ENCODE data around the gene MROH2B.
"Not testable (repeated sequence)": the region's sequence is repeated elsewhere in the genome, so short reads cannot be mapped to it uniquely, and the experiment has no call there.

MROH2B gene

GRCh38 chr5:41071242-41071641 is at the start of gene MROH2B:
Gene MROH2B (minus strand): TSS chr5:41071342. CDS start chr5:41070852, 490 bp downstream.
- no peak for DNase-seq

DNA sequence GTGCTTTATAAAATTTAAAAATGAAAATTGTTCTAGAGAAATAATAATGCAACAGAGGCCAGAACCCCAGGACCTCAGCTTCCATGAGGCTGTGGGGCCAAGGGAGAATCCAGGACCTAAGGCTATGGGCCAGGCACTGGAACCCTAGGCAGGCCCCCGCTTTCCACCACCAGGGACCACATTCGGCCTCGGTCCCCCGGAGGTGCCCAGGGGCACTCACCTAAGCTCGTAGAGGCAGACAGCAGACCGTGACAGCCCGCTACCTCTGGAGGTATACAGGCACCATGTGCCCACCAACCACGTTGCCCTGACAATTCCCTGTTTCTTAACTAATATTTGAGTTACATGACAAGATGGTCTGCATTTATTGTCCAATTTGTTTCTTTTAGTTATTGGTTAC is 49.5 kb upstream of the MROH2B start:
- no peak for DNase-seq

- peak; percentile 23 for DNase-seq
Measured at GRCh38 chr5:41118177-41118576, 47.0 kb upstream of the MROH2B start.

DNA sequence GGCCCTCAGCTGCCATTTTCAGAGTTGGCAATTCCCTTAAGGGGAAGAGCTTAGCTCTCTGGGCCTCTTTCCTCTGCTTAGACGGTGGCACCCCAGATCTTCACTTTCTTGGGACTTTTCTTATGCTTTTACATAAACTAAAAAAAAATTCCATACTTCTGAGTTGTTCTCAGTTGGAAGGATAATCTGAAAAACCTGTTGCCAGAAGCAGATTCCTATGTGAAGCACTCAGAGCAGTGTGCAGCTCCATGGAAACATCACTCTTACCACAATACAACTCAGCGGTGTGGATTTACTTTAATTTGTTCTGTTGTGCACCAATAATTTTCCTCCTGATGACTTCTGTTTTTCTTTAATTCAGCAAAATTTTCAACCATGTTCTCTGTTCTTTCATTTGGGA is 44.1 kb upstream of the MROH2B start:
- DNase-seq, result no peak

DNA sequence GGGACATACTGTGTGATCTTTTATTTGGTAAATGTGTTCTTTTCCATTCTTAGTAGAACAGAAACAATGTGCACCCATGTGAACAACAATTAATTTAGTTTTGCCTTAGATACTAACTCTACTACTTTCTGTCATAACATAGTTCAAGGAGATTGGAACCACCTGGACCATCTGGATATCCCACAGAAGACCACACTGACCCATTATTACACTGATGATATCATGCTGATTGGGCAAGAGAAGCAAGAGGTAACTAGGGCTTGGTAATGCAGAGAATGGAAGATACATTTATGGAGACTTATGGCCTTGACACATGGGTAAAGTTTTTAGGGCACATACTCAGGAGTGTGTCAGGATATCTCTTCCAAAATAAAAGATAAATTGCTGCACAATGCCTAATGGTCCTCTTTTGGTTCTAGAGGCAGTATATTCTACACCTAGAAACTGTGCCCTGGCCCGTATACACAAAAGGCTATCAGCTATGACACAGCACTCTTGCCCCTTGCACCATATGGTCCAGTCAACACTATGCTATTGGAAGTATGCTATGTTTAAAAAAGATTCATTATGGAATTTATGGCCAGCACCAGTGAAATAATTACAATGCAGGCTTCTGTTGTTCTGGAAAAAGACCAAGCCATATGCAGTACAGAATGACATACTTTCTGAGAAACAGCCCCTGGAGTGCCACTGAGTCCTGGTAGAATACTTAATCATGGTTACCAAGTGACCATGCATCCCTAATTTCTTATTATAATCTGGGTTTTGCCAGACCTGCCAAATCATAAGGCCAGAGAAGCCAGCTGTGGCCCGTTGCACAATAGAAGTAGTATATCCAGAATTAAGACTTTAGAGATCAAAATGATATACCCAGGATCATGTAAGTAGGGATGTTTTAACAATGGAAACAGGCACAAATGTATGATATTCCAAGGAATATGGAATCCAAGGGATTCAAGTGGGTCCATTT is 41.6 kb upstream of the MROH2B start:
- no peak for DNase-seq

DNA sequence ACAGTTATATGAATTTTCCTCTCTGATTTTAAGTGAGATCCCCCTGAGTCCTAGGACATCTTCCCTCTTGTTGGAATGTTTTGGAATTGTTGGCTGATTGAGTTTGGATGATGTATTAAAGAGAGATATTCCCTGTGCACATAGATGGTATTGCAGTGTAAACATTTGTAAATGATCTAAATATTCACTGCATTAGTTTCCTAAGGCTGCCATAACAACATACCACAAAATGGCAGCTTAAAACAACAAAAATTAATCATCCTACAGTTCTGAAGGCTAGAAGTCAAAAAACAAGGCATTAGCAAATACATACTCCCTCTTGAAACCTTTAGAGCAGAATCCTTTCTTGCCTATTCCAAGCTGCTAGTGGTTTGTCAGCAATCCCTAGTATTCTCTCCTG is 38.0 kb upstream of the MROH2B start:
- DNase-seq, result no peak

DNA sequence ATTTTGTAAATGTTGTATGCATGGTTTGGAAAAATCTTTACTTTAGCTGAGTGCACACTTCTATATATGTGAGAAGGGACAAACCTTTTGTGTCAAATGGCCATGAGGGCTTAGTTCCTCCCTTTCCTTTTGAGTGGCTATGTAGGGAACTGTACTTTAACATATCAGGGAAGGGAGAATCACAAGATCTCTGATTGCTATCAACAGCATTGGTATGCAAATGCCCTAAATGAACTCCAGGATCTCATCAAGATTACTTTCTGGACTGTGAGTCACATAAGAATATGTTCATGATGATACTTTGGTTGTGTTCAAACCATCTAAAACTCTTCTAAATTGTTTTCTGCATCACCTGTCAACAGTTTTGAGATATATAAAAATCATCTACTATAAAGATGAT is 31.2 kb upstream of the MROH2B start:
- DNase-seq, result no peak

DNA sequence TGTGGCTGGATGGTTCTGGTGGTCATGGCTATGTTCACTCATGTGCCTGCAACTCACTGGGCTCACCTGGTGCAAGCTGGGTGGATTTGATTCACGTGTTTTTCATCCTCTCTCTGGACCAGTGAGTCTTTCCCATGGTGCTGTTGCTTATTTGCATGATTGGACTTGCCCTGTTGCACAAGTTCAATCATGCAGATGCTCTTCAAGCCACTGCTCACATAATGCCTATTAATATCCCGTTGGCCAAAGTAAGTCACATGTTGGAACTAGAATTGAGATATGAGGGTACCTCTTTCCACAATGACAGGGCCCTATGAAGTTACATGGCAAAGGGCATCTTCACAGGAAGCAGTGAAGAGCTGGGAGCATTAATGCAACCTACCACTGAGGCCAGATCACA is 26.5 kb upstream of the MROH2B start:
- DNase-seq, result peak; percentile 26

GRCh38 chr5:41095324-41096101 is 24.4 kb upstream of the MROH2B start:
- no peak for DNase-seq

DNA sequence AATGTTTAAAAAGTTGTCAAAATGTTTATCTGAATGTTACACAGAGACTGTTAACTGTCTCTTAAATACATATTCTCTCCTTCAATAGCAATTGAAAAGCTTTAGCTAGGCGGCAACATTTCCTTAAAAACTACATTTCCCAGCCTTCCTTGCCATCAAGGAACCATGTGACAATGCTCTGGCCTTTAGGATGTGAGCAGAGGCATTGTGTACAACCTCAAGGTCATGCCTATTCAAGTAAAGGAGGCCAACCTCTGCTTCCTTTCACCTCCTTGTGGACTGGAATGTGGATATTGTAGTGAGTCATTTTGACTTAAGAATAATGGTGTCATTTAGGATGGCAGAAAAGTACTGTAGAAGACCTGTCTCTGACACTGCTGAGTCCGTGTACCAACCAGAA is 23.7 kb upstream of the MROH2B start:
- no peak for DNase-seq

DNA sequence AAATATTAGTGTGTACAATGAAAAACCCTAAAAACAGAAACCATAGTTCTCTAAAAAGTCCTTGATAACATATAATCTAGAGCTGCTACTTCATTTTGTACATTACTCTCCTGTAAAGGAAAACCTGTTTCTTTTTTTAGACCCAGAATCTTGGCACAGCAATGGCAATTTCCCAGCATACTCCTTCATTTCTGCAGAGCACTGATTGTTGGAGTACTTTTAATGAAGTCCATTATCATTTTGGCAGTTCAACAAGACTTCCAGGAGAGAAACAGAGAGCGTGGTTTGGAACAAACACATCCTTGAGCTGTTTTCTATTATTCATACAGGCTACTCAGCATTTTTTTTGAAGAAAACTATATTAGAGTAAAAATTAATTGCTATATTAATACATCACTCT is 22.7 kb upstream of the MROH2B start:
- DNase-seq, result no peak

- DNase-seq, result no peak
Measured at GRCh38 chr5:41087461-41087860, 16.3 kb upstream of the MROH2B start.

DNA sequence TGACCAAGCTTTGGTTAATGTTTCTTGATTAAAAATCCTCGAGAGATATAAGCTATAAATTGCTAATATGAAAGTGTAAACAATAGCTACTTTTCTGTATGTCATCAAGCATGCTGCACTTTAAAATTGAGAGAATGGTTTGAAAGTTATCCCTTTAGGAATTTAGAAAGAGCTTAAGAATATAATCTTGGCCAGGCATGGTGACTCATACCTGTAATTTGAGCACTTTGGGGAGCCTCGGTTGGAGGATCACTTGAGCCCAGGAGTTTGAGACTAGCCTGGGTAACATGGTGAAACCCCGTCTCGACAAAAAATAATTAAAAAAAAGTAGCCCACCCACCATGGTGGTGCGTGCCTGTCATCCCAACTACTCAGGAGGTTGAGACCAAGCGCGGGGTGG is 12.2 kb upstream of the MROH2B start:
- no peak for DNase-seq

DNA sequence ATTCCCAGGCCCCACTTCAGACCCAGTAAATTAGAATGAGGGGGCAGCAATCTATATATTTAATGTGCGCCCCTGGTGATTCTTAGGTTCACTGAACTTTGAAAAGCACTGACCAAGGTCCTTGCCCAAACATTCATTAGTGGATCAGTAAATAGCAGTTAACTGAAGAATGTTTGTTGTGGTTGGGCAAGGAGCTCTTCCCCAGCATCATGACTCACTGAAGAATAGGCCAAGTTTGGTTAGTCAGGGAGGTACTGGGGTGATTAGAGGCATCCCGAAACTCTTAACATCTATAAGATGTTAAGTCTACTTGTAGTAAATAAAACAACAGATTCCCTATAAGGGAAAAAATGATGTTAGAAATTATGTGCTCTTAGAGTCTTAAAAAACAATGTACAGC is 833 bp upstream of the MROH2B start:
- DNase-seq, result no peak

DNA sequence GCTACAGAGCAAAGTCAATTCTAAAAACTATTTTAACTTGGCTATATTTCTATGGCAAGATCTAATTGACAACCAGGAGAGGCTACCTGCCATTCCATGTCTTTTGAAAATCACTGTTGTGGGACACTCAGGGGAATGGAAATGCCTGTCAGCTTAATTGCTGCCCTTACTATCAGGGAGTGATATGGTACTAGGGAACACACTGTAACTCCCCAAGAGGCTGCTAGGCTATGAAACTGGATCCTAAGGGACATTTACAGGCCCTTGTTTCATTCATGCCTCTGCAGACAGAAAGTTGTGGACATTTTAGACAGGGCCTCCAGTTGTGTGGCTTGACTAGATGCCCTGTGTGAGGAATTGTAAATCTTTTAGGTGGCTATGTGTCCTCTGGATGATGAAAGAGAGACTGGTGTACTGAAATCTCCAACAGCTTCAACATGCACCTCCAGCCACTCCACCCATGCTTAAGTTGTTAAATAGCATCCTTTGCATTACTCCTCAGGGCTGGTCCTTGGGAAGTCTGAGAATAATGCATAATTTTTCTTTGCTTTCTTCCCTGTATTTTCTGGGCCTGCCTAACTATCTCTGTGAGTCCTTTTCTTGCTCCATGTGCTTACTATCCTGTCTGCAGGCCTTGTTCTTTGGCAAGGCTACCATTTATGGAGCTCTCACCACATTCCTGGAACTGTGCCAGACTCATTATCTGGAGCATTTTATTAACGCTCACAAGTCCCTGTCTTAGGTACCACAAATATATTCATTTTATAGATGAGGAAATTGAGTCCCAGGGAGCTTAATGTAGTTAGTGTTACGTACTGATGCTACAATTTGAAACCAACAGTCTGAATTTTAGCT is 3.2 kb downstream of the MROH2B start:
- DNase-seq, result peak; percentile 71

DNA sequence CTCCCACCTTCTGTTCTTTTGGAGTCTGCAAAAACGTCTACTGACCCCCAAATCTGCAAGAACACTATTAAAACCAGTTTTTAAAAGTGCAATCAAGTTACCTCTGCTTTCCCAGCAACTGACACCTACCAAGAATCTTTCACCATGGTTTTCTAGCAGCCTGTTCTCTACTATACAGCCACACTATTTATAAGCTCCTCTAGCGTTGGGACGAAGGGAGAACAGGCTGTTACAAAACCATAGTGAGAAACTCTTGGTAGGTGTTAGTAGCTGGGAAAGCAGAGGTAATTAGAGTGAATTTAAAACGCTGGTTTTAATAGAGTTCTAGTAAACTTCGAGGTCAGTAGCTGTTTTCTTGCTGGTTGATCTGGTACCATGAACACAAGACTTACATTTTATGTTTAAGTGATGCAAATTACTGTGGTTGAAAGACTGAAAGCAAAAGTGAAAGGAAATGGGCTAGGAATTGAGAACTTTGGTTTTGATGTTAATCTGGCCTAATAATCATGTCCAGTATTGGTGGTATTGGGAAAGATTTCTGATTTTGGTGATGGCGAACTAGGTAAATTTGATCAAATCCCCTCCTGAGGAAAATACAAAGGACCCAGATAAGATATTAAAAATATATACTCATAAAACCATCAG is 5.3 kb downstream of the MROH2B start:
- DNase-seq, result no peak

DNA sequence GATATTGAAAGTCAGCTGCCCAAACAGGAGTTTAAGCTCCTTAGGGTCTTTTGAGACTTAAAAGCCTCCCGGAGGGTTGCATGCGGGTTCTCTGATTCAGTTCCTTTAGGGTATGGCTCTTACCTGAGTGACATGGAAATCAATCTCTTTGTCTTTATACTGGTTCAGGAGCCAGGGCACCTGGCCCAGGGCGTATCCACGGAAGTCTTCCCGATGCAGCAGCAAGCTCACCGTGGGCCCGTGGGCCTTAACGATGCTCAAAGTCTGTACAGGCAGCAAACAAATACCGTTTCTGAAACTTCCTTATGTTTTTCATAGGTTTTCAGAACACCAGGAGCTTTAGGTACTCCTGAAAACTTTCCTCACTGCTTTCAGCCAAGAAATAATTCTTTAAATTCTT is 13.2 kb downstream of the MROH2B start:
- no peak for DNase-seq

GRCh38 chr5:41057231-41057630 is 13.9 kb downstream of the MROH2B start:
- no peak for DNase-seq

- no peak for DNase-seq
Measured at GRCh38 chr5:41048986-41049385, 22.2 kb downstream of the MROH2B start.

DNA sequence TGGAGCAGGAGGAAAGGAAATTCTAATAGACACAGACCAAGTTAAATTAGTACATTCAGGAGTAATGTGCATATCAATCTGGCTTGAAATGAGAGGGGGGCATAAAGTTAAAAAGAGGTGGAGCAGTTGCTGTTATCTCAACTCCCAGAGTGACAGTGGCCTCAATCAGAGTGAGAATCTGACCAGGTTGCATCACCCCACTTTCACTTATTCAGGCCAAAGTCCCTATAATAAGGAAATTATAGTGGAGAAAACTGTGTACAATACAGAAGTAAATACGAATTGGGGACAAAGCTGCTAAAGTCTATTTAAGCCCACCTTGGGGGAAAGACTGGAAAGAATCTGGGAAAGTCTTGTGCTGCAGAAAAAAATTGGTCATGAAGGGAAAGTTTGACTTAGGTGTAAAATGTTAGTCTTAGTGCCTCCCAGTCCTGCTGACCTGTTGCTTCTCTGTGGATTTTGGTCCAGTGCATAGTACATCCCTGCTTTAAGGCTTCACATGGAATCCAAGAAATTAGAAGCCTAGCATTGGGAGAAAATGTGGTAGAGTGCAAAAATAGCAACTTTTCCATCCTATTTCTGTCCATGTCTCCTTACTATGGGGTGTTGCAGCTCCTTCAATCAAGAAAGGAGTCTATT is 27.9 kb downstream of the MROH2B start:
- DNase-seq, result no peak

DNA sequence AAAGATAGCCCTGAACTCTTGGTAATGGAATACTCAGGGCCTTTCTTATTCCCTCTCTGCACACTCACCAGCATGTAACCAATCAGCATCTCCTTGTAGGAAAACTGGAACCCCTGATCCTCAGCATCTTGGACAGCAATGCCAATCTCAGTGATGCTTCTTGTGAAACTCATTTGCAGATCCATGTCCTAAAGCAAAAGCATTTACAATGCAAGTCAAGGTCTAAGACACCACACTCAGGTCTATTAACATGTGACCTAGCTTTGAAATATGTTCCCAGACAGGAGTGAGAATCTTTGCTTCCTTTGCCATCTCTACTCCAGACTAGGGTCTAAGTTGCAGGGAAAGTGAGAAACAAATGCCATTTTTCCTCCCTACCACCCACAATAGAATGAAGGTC is 38.2 kb downstream of the MROH2B start:
- DNase-seq, result no peak

GRCh38 chr5:41022600-41022999 is 48.5 kb downstream of the MROH2B start:
- DNase-seq, result not testable (repeated sequence)

All from NCI-H1694 (cell line).